GM18873 (cell line): ENCODE data around the gene EFL1.

Experiments
- ATAC-seq: cut with Tn5 transposase; IDR thresholded peaks from one replicate; pipeline ENCODE4 v1.9.1; 2021; ENCODE audit warnings: mild to moderate bottlenecking, moderate library complexity, moderate number of reproducible peaks; ENCODE audit not compliant: unreplicated experiment, low FRiP score

Gene EFL1

DNA sequence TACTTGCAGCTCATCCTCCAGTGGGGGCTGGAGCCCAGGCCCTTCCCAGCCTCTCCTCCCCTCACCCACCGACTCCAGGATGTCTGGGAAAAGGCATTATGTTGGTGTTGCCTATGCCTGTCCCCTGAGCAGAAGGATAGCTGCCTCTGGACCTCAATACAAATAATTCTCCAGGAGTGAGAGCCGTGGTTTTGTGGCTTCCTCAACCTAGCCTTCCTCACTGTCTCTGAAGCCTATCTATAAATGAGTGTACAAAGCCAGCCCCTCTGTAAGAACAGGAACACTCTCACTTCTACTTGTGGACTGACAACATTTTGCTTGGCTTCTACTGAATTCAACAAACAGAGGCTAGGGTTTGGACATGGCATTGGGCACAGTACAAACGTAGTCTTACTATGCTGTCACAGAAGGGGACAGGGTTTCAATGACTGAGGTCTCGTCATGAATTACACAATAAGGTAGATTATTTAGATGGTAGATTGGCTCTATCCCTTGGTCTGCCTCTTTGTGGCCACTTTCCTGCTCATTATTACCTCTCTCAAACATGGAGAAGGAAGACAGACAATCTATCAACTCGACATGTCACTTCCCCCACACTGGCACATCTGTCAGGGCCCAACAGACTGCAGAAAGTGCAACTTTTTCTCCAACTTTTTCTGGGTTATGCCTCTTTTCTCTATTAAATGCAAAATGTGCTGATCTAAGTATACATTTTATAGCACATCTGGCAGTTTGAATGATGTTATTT is 134.0 kb downstream of the EFL1 start:
- ATAC-seq: peak; percentile 68

DNA sequence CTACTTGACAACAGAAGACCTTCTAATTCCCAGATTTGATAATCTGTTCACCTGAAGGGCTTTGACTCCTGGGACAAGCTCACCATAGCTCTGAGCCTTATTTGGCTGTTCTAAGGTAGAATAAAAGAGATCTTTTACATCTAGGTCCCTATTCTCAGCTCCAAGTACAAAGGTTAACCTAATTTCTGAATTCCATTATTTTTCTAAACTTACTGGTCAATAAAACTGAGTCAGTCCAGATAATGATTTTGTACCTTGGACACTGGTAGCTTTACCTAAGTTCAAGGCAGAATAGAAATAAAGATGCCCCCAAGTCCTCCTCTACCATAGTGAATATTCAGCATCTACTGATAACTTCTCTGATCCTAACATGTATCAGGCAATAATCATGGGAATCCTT is 135.0 kb downstream of the EFL1 start:
- no peak for ATAC-seq

GRCh38 chr15:82126346-82126745 is 136.2 kb downstream of the EFL1 start:
- no peak for ATAC-seq

GRCh38 chr15:82124331-82125263 is 137.9 kb downstream of the EFL1 start:
- ATAC-seq: no peak

DNA sequence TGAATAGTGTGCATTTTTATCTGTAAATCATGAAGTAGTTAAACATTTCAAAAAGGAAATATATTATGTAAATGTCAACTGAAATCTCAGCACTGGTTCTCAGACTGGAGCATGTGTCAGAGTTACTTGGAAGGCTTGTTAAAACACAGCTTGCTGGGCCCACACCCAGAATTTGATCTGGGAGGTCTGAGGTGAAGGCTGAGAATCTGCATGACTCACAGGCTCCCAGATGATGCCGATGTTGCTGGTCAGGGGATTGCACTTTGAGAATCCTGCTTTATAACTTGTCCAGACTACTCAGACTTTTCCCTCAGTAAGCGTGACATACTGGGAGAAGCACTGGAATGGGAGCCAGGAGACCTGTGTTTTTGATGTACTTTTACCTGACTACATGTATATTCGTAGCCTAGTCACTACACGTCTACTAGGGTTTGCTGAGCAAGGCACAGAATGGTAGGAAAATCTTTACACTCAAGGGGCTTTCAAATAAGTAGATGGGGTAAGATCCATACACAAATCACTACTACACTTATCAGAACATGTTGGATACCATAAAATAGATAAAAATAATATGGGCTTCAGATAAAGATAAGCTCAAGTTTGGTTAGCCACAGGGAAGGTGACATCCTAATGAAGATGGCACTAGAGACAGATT is 139.7 kb downstream of the EFL1 start:
- ATAC-seq: no peak

GRCh38 chr15:82118040-82118439 is 144.5 kb downstream of the EFL1 start:
- ATAC-seq: no peak

- no peak for ATAC-seq
These were observed 145.2 kb downstream of the EFL1 start for GRCh38 chr15:82117296-82117695.

GRCh38 chr15:82114660-82115059 is 147.9 kb downstream of the EFL1 start:
- ATAC-seq: no peak

DNA sequence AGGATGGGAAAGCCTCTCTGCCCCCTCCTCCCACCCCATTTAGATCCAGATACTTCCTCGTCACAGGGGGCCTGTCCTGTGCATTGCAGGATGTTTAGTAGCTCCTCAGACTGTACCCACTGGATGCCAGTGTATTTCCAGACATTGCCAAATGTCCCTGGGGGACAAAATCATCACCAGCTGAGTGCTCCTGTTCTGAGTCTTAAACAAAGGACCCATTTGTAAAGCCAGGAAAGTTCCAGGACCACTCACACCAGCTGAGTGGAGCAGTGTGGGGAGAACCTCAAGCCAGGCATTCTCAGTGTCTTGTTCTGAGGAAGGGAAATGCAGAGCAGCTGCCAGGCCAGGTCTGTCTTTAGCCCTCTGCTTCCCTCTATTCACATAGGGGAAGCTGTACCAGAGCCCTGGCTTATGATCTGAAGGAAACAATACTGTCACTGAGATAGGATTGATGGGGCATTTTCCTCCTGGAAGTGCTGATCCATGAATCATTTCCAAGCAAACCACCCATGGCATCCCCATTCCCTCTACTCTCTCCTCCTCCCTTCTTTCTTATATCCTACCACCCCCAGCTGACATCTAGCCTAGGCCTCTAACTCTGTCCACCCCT is 149.3 kb downstream of the EFL1 start:
- ATAC-seq: no peak

DNA sequence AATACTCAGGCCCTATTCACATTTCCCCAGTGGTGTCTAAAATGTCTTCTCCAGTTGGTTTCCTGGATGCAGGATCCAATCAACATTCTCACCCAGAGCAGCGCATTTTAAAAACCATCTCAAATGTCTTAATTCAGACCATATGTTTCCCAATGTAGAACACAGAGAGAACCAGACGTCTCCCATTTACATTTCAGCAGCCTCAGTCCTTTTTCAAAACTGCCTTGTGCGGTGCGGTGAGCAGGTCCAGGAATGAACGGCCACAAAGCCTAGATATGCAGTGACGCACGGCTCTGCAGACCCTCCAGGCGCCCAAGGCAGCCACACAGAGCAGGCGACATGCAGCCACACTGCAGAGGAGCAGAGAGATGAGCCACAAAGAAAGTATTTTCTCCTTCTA is 150.6 kb downstream of the EFL1 start:
- ATAC-seq: no peak

- ATAC-seq: no peak
These were observed 152.4 kb downstream of the EFL1 start for GRCh38 chr15:82110144-82110543.

GRCh38 chr15:82108489-82109078 is 153.9 kb downstream of the EFL1 start:
- ATAC-seq: no peak

DNA sequence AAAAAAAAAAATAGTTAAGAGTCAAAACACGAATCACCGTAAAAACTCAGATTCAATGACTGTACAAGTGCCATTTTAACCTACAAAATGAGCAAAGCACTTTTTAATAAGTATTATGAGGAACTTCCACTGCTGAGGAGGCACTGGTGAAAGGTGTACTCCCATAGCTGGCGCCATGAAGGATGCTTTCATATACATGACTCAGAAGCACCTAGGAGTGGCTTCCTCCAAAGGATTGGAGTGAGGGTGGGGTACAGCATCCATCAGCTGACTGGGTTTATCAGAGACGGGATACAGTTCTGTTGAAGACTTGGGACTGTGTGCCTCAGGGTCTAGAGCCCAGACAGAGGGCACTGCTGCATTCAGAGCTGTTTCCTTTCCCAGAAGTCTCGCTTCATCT is 155.9 kb downstream of the EFL1 start:
- no peak for ATAC-seq

- no peak for ATAC-seq
These were observed 156.9 kb downstream of the EFL1 start for GRCh38 chr15:82105451-82106215.

DNA sequence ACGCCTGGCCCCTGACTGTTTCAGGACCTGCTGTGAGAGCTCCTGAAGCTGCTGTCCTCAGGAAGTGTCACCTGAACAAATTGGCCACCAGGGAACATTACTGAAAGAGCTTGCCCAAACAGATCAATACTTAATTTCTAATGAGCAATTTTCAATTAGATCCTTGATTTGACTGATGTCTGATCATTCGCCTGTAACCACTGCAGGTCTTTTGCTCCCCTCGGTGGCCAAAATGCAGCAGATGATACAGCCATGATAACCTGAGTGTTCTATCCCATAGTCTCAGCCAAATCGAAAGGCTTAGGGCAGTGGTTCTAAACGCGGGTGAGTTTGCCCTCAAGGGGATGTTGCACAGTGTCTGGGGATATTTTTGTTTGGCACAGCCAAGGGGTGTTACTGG is 159.1 kb downstream of the EFL1 start:
- ATAC-seq: no peak

DNA sequence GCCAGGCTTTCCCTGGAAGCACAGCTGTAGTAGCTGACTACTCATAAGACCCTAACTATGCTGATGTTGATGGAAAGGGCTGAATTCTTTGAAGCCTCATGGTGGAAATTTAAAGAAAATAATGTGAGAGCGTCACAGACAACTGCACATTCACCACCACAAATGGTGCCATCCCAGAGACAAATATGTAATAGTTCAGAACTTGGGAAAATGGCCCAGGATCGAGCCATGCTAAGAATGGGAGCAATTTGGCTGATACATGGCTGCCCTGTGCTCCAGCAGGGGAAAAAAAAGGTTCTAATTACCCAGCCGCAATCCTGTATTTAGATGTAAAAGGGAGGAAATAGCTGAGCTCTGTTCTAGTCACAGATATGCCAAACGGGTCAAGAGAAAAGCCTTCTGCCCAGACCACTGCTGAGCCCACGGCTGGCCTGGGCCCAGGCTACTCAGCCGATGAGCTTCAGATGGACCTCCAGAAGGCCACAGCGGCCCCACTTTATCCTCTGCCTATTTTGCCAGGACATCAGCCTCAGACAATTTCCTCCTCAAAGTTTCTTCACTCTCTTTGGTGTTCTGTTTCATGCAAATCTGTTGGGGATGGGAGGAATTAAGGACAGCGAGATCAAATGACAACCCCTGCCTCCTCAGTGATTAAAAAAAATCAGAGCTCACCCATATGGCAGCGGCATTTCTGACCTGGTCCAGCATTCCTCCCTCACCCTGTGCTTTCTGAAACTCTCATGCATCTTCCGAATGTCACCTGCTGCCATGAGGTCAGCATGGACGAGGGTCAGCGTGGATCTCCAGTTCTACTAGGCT is 162.2 kb downstream of the EFL1 start:
- ATAC-seq: no peak

DNA sequence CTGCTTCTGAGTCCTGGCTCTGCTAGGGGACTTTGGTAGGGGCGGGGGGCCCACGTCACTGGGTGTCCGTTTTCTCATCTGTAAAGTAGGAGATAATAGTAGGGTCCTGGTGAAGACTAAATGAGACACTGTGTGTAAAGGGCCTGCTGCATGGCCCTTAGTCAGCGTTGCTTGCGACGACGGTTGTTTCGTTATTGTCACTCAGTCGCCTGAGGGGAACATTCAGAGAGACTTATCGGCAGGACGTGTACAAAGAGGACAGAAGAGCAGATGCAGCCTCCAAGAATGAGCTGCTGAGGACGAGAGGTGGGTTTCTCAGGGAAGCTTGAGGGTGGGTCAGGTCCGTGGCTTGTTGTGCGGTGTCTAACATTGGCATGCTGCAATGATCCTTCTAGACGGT is 163.9 kb downstream of the EFL1 start:
- no peak for ATAC-seq

DNA sequence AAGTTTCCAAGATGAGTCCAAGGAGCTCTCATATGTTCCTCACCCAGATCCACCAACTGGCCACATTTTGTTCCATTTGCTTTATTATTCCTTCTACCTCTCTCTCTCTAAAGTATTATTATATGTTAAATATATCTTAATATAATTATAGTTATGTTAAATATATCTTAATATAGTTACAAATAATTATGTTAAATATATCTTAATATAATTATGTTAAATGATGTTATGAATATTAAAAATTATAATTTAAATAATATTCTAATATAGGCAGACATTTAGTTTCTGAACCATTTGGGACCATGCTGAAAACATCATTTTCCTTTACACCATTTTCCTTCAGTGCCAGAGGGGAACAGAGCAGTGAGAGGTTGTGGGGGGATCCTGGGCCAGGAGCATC is 166.7 kb downstream of the EFL1 start:
- ATAC-seq: no peak

DNA sequence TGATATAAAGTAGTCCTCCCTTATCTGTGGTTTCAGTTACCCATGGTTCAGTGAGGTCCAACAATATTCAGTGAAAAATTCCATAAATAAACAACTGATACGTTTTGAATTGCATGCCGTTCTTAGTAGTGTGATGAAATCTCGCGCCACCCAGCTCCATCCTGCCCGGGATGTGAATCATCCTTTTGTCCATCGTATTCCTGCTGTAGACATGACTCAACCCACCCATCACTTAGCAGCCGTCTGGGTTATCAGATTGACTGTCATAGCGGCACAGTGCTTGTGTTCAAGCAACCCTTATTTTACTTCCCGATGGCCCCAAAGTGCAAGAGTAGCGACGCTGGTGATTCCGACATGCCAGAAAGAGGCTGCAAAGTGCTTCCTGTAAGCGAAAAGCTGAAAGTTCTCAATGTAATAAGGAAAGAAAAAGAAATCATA is 168.7 kb downstream of the EFL1 start:
- no peak for ATAC-seq
